IPS DF 6.9 (cell line): ENCODE results near the gene BMP2K.
"Not testable (repeated sequence)": the region's sequence is repeated elsewhere in the genome, so short reads cannot be mapped to it uniquely, and the experiment has no call there.

Experiments used
- DNase-seq: peaks from one replicate; pipeline ENCODE4 v3.0.0-alpha.2; 2013; ENCODE audit warnings: low read depth, low spot score
- H3K27ac ChIP-seq: one replicate; pipeline ENCODE4 v1.5.1; 2013; ENCODE audit warnings: low read length, control low read depth
- H3K27me3 ChIP-seq: 2 replicates; pipeline ENCODE4 v1.6.1; 2013; ENCODE audit warnings: mild to moderate bottlenecking, low read length; ENCODE audit not compliant: control insufficient read depth, insufficient read depth
- H3K36me3 ChIP-seq: 2 replicates; pipeline ENCODE4 v1.6.1; 2013; ENCODE audit warnings: low read length; ENCODE audit not compliant: control insufficient read depth, insufficient read depth
- H3K4me1 ChIP-seq: 2 replicates; pipeline ENCODE4 v1.6.1; 2013; ENCODE audit warnings: low read length; ENCODE audit not compliant: control insufficient read depth, insufficient read depth
- H3K4me3 ChIP-seq: 2 replicates; pipeline ENCODE4 v1.5.1; 2013; ENCODE audit warnings: mild to moderate bottlenecking, low read length
- H3K9me3 ChIP-seq: 2 replicates; pipeline ENCODE4 v1.6.1; 2013; ENCODE audit warnings: low read length, inconsistent platforms; ENCODE audit not compliant: control insufficient read depth, insufficient read depth
- WGBS: extraction: QIAGEN DNeasy Blood & Tissue Kit; methylation state at CpG from one replicate; pipeline ENCODE4 v1.1.7; 2013; ENCODE audit warnings: mixed read lengths, missing lambda C conversion rate; ENCODE audit not compliant: insufficient read length, insufficient coverage; 5-methylcytosine and 5-hydroxymethylcytosine counted together

BMP2K gene

DNA sequence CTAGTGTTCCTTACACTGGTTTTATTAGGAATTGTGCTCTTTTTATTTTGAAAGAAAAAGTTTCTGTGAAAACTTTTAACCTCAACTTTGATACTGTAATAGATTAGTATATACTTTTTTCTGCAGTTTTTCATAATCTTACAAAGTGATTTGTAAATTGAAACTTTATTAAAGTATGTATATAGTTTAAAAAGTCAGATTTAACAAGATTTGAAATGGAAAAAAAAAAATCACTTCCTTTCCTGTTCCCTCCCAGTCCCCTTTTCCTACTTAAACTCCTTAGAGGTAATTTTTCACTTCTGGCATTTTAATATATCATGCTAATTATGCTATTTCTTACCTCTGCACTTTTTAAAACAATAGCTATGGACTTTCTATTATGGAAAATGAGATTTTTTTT is 113.8 kb downstream of the BMP2K start:
- no peak for DNase-seq
- H3K9me3 ChIP-seq: no peaks in the 10 kb centered on the region
- H3K36me3 ChIP-seq: no peaks in the 10 kb centered on the region; the same call in 1 of the 2 replicates
- no peaks in the 10 kb centered on the region for H3K27me3 ChIP-seq
- H3K4me3 ChIP-seq: no peak overlapping the region
- H3K4me1 ChIP-seq: no peaks in the 10 kb centered on the region
- H3K27ac ChIP-seq: no peak overlapping the region

DNA sequence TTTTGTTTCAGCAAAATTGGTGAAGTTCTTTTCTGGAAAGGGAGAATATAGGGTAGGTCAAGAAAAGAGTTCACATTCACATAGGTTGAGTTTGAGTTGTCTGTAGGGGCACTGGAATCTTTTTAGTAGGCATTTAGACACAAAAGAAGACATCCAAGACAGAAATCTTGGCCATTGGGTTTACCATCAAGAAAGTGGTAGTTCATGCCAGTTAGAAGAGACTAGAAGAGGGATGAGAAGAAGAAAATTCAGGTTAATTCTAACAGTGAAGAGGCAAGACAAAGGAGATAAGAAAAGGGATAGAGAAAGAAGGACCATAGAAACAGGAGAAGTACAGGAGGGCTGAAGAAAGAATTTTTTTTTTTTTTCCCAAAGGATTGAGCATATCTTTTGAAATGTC is 123.2 kb downstream of the BMP2K start:
- no peak overlapping the region for H3K27ac ChIP-seq
- no peaks in the 10 kb centered on the region for H3K4me1 ChIP-seq
- no peak overlapping the region for H3K4me3 ChIP-seq
- H3K9me3 ChIP-seq: no peaks in the 10 kb centered on the region
- H3K27me3 ChIP-seq: no peaks in the 10 kb centered on the region
- H3K36me3 ChIP-seq: no peaks in the 10 kb centered on the region
- DNase-seq: no peak

DNA sequence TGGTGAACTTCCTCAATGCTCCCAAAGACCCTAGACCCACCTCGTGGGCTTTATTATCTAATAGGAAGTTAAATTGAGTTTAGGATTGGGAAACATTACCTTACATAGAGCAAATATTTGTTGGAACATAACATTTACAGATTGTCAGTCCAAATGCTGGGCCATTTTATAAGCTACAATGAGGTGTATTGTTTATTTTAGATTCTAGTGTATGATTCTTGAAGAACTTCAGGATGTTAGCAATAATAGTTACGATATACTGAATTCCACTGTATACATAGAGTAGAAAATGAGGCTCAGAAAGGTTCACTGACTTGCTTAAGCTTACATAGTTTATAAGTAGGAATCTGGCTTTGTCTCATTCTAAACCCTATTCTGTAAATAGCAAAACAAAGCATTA is 125.7 kb downstream of the BMP2K start:
- H3K4me3 ChIP-seq: no peak overlapping the region
- no peaks in the 10 kb centered on the region for H3K27me3 ChIP-seq
- no peaks in the 10 kb centered on the region for H3K4me1 ChIP-seq
- no peaks in the 10 kb centered on the region for H3K36me3 ChIP-seq
- no peak for DNase-seq
- no peaks in the 10 kb centered on the region for H3K9me3 ChIP-seq
- H3K27ac ChIP-seq: no peak overlapping the region
- WGBS: no CpG with 5 or more reads among the region's 2 CpGs

DNA sequence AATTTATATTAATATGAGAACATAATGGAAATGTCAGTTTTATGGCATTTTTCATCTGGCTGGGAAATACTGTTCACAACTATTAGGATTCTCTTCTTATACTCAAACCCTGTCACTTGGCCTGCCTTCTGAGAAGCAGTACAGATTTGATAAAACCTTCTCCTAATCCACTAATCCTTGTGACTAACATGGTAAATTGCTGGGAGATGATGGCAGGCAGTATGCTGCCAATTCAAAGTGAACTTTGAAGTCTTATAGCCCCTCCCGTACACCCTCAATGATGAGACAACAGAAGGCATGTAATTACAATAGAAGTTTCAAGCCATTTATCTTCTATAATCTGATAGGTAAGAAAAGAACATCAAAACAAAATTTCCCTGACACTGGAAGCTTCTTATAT is 126.1 kb downstream of the BMP2K start:
- WGBS: no CpG with 5 or more reads among the region's 1 CpG
- H3K4me1 ChIP-seq: no peaks in the 10 kb centered on the region
- no peaks in the 10 kb centered on the region for H3K9me3 ChIP-seq
- H3K4me3 ChIP-seq: no peak overlapping the region
- H3K27ac ChIP-seq: no peak overlapping the region
- no peaks in the 10 kb centered on the region for H3K36me3 ChIP-seq
- DNase-seq: no peak
- H3K27me3 ChIP-seq: no peaks in the 10 kb centered on the region

DNA sequence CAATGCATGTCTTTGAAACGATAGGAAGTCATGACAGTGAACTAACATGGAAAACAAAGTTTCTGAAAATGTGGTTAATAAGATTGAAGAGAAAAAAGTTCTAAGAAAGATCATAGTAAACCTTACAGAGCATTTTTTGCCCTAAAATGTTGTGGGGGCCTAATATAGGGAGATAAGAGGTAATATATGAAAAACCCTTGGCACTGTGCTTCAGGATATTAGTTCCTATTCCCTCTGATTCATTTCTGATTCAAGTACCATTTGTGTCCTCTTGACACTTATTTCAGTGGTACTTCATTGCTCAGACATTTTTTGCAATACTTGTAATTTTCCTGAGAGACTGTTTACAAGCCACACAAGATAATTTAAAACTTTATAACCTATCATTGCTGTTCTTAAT is 128.0 kb downstream of the BMP2K start:
- no peaks in the 10 kb centered on the region for H3K27me3 ChIP-seq
- no CpG with 5 or more reads among the region's 1 CpG for WGBS
- H3K4me1 ChIP-seq: no peaks in the 10 kb centered on the region
- no peaks in the 10 kb centered on the region for H3K9me3 ChIP-seq
- no peak overlapping the region for H3K4me3 ChIP-seq
- DNase-seq: no peak
- no peak overlapping the region for H3K27ac ChIP-seq
- no peaks in the 10 kb centered on the region for H3K36me3 ChIP-seq

DNA sequence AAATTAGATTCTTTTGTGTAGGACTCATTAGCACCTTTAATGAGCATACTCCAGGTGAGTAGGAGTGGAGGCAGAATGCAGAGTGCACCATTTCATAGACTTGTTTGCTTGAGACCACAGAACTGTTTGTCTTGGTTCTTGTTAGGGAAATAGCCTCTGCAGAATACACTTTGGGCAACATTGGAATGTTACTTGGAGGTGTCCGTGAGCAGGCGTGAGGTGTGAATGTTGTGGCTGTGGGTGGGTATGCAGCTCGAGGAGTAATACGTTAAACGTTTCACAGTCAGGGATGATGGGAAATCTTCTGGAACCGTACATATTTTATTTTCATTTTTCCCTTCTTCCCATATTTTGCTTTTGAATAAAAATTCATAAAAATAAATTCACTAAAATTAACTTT is 131.5 kb downstream of the BMP2K start:
- Histone ChIP-seq H3K27ac (no peak overlapping the region), H3K4me1 (no peaks in the 10 kb centered on the region), H3K4me3 (no peak overlapping the region), H3K27me3 (no peaks in the 10 kb centered on the region), H3K36me3 (no peaks in the 10 kb centered on the region; the same call in 1 of the 2 replicates), H3K9me3 (no peaks in the 10 kb centered on the region)
- no CpG with 5 or more reads among the region's 6 CpGs for WGBS
- no peak for DNase-seq

DNA sequence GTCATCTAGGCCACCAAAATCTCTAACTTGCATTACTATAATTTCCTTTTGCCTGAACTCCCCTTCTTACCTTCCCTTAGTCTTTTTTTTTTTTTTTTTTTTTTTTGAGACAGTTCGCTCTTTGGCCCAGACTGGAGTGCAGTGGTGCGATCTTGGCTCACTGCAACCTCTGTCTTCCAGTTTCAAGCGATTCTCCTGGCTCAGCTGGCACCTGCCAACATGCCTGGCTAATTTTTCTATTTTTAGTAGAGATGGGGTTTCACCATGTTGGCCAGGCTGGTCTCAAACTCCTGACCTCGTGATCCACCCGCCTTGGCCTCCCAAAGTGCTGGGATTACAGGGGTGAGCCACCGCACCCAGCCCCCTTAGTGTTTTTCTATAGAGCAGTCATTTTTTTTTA is 132.8 kb downstream of the BMP2K start:
- not testable (repeated sequence) for DNase-seq, H3K9me3 ChIP-seq, H3K4me1 ChIP-seq, H3K36me3 ChIP-seq, H3K4me3 ChIP-seq, H3K27ac ChIP-seq, H3K27me3 ChIP-seq
- no CpG with 5 or more reads among the region's 6 CpGs for WGBS

DNA sequence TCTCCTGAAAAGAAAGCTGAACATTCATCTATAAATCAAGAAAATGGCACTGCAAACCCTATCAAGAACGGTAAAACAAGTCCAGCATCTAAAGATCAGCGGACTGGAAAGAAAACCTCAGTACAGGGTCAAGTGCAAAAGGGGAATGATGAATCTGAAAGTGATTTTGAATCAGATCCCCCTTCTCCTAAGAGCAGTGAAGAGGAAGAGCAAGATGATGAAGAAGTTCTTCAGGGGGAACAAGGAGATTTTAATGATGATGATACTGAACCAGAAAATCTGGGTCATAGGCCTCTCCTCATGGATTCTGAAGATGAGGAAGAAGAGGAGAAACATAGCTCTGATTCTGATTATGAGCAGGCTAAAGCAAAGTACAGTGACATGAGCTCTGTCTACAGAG is 134.5 kb downstream of the BMP2K start:
- H3K36me3 ChIP-seq: no peaks in the 10 kb centered on the region; the same call in 1 of the 2 replicates
- WGBS: no CpG with 5 or more reads among the region's 2 CpGs

DNA sequence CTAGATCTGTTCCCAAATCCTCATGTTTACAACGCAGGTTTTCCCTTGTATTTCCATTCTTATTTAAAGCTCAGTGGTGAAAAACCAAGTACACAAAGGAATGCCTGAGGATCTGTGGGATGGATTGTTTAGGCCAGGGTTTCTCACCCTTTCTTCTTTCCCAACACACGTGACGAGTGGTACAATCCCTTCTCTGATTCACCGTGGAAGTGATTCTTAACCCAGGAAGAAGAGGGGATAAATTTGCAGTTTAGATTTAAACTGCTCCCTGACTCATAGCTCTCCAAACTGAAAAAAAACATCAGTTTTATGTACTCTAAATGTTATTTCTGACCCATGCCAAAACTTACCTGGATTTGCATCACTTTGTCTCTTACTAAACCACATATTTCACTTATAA is 146.1 kb downstream of the BMP2K start:
- Histone ChIP-seq H3K27ac (no peak overlapping the region), H3K9me3 (no peaks in the 10 kb centered on the region), H3K27me3 (no peaks in the 10 kb centered on the region), H3K4me3 (no peak overlapping the region), H3K4me1 (no peaks in the 10 kb centered on the region), H3K36me3 (no peaks in the 10 kb centered on the region; the same call in 1 of the 2 replicates)
- WGBS: no CpG with 5 or more reads among the region's 4 CpGs
- no peak for DNase-seq

More for the DNA sequence above, 134.5 kb downstream of the BMP2K start:
- no peaks in the 10 kb centered on the region for H3K27me3 ChIP-seq
- H3K9me3 ChIP-seq: no peaks in the 10 kb centered on the region
- no peak overlapping the region for H3K27ac ChIP-seq
- no peak overlapping the region for H3K4me3 ChIP-seq
- H3K4me1 ChIP-seq: no peaks in the 10 kb centered on the region
- DNase-seq: no peak

DNA sequence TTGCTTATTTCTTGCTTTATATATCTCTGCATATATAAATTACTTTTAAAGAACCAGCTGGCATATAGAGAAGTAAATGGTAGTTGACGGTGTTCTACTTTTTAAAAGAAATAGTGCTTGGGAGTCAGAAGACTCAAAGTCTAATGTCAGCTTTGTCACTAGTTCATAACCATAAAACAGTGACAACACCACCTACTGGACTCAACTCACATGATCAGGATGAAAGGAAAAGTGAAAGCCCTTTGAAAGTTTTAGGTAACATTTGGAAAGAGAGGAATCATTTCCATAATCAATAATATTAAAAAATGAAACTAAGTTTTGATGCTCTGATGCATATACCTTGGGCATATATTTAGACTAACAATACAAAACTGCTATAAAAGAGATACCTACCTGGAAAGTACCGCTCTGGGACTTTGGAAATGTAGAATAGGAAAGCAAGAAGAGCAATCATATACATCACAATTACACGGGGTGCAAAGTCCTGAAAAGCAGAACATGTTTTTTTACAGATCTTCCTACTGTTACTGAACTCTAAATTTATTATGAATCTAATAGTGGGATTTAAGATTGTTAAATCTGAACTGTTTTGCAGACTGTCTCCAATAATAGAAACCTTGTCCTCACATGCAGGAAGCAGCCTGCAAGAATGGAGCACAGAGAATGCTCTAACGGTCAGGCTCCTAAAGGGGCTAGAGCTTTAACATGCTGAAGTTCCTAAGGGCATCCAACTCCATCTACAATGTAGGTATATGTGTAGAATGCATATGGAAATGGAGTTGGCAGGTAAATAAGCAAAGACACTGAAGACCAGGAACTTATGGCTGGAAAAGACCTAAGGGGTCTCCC is 147.5 kb downstream of the BMP2K start:
- Histone ChIP-seq H3K4me1 (no peaks in the 10 kb centered on the region), H3K9me3 (no peaks in the 10 kb centered on the region), H3K4me3 (no peak overlapping the region), H3K36me3 (no peaks in the 10 kb centered on the region; the same call in 1 of the 2 replicates), H3K27me3 (no peaks in the 10 kb centered on the region), H3K27ac (no peak overlapping the region)
- WGBS: no CpG with 5 or more reads among the region's 4 CpGs
- DNase-seq: no peak

DNA sequence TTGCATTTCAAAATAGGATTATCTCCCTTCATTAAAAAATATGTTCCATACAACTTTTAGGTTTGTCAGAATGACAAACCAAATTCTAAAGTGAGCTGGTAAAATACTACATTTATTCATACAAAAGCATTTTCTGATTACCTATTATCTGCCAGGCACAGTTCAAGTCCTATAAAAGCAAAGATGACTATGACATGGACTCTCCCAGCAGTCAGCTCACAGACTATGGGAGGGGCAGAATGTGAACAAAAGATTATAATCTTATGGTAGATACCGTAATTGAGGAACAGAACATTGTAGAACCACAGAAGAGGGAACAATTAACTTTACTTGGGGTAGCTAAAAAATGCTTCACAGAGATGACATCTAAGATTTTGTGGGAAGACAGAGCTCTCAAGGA is 150.7 kb downstream of the BMP2K start:
- H3K9me3 ChIP-seq: no peaks in the 10 kb centered on the region
- no CpG with 5 or more reads among the region's 1 CpG for WGBS
- no peaks in the 10 kb centered on the region for H3K27me3 ChIP-seq
- H3K27ac ChIP-seq: no peak overlapping the region
- DNase-seq: no peak
- H3K4me1 ChIP-seq: no peaks in the 10 kb centered on the region
- H3K36me3 ChIP-seq: no peaks in the 10 kb centered on the region; the same call in 1 of the 2 replicates
- H3K4me3 ChIP-seq: no peak overlapping the region
